GM21423 (cell line): ENCODE data around the gene AK9.
"Not testable (repeated sequence)": the region's sequence is repeated elsewhere in the genome, so short reads cannot be mapped to it uniquely, and the experiment has no call there.

ENCODE experiments used
- ATAC-seq: cut with Tn5 transposase; IDR thresholded peaks from one replicate; pipeline ENCODE4 v1.9.1; 2021; ENCODE audit warnings: mild to moderate bottlenecking, moderate library complexity; ENCODE audit not compliant: unreplicated experiment

The AK9 gene

DNA sequence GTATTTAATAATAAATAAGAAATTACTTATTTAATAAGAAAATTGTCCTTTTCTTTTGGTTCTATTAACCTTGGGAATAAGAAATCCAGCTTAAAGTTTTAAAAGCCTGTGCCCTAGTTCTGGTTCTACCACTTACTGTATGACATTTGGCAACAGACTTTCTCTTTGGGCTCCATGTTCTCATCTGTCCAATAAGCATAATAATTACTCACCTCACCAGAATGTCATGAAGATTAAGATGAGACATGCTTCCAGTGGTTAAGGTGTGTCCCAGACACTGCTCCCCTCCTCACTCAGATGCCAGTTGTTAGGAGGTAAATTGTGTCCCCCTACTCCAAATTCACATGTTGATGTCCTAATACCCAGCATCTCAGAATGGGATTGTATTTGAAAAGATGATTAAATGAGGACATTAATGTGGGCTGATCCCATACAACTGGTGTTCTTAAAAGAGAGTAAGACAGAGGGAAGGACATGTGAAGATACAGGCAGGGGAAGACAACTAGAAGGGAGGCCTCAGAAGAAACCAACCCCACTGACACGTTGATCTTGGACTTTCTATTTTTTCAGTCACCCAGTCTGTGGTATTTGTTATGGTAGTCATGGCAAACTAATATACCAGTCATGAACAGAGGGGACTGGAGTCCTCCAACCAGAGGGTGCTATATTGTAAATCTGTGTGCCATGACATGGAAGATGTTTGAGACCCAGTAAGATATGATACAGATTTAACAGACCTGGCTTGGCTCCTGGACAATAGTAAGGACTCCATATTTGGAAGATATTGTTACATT, 229.1 kb downstream of the AK9 start:
- ATAC-seq = no peak

DNA sequence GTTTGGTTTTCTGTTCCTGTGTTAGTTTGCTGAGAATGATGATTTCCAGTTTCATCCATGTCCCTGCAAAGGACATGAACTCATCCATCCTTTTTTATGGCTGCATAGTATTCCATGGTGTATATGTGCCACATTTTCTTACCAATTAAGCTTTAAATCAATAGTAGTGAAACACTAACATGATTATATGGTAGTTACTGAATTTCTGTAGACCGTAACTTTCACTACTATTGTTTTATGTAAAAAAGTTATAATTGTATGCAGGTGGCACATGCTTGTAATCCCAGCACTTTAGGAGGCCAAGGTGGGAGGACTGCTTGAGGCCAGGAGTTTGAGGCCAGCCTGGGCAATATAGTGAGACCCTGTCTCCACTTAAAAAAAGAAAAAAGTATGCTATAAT, 229.8 kb downstream of the AK9 start:
- not testable (repeated sequence) for ATAC-seq

DNA sequence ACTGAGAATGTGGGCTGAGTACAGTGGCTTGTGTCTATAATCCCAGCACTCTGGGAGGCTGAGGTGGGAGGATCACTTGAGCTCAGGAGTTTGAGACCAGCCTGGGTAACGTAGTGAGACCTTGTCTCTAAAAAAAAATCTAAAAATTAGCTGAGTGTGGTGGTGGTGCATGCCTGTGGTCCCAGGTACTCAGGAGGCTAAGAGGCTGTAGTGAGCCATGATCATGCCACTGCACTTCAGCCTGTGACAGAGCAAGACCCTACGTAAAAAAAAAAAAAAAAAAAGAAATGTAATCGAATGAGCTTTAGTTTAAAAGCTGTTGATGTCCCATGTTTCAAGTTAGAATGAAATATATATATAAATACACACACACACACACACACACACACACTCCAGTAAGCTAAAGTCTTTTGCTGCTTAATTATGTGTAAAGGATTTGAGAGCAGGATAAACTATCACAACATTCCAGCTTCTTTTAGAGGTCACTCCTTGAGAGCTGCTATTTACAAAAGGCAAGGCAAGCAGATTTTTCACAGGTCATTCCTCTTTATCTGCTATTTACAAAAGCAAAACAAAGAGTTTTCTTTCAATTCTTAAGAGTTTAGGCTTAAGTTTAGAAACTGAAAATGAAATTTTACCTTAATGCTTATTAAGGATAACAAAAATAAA, 230.7 kb downstream of the AK9 start:
- ATAC-seq = no peak

DNA sequence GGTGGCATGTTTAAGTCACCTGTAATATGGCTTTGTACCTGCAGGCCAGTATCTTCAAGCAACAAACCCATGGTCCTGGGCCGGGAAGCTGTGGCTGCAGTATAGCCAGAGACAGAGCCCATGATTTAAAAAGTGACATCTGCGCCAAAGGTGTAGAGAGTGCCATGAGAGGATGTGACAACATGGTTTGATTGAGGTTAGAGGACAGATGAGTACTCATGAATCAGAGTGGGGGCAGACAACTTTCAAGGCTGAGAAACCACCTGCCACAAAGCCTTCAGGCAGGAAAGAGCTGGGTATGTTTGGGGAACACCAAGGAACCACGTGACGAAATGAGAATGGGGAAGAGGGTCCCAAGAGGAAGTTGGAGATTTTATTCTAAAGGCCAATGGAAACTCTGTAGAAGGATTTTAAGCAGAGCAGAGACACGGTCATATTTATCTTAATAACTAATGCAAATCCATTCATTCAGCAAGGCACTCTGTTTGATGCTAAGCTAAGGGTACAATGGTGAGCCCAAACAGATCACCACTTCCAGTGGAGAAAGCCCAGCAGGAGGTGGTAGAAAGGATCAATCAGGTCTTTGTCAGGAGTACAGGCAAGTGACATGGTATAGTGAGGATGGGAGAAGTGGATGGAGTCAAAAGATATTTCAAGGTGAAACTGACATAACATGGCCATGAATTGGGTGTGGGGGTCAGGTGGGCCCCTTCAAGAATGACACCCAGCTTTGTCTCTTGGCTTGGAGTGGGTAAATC, 232.0 kb downstream of the AK9 start:
- peak; percentile 28 for ATAC-seq

DNA sequence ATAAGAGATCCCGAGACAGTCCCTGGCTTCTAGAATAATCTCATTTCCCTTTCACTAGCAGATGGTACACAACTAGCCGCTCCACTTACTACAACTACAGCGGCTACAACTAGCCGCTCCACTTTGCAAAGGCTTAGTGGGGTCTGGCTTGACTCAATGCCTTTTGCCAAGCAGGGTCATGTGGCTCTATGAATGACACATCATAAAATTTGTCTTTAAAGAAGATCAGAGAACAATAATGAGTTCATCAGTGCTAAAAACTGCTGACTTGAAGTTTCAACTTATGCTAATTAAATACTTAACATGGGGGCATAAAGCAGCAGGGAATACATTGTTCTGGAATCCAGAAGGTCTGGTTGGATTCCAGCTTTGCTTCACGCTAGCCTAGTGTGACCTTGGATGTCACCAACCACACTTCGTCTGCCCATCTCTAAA, 233.4 kb downstream of the AK9 start:
- ATAC-seq = no peak

DNA sequence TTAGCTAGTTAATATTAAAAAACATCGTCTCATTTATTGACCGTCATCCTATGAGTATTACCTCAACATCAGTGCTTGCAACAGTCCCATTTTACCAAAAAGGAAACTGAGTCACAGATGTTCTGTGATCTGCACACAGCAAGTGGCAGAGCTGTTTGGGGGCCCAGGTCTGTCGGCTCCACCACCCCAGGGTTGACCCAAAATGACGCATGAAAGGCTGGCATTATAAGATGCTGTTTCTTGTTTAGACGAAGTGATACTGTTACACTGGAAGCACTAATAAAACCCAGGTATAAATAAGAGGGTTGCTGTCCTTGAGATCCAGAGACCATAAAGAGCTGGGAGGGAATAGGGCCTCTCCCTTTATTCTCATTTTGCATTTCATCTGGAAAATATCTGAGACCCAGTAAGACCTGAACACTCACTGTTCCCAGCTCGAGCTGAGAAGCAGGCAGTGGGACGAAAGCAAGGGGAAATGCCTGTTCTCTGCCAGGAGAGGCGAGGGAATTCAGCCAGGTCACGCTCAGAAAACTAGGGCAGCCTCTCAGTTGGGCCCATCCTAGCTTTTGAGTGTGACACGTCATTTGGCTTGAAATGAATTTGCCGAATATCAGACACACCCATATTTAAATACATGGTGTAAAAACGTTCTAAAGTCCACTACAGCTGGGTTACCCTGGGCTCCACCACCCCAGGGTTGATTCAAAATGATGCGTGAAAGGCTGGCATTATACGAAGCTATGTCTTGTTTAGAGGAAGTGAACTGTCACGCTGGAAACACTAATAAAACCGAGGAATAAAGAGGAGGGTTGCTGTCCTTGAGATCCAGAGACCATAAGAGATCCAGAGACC, 234.1 kb downstream of the AK9 start:
- no peak for ATAC-seq

DNA sequence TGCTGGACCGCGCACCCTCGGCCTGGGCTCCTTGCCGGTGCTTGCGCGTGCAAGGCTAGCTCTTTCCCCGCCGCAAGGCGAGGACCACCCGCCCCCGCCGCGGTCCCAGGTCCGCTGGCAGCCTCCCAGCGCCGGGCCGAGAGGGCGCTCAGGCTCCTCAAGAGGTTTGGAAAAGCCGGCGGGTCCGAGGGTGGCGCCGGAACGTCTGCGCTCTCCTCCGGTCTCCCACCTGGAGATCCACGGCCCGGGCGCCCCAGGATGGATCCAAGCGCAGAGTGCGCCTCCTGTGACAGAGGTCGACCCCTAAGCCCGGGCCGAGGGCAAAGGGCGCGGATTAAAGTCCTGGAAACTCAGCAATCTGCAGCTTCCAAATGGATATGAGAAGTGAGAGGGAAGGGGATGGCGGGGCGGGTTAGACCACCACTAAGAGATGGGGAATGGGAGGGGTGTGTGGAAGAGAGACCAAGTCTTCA, 234.9 kb downstream of the AK9 start:
- ATAC-seq = no peak

DNA sequence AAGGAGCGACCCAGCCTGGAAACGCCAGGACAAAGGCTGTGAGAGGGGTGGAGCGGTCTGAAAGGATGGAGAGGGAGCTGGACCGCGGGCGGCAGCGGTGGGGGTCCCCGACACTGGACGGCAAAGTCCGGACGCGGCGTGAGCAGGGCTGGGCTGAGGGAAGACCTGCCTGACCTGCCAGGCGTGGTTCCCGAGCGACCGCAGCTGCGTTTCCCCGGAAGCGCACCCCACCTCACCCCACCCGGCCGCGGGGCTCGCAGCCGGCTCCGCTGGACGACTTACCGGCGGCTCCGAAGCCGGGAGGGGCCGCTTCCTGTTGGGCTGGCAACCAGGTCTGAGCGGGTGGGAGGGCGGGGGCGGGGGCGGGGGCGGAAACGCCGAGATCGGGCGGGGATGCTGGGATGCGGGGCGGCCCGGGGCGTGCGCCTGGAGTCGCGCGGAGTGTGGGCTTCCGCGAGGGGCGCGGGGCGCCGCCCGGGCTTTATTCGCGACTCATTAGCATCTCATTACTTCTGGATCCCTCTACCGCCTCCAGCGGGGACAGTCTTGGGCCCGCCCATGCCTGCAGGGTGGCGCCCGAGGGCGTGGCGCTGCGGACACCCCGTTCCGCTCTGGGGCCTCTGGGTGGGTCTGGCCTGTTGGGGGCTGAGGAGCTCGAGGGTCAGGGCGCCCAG, 235.4 kb downstream of the AK9 start, which contains the start of gene MICAL1:
MICAL1 (minus strand) TSS at position 336 of the 674 bp plus-strand sequence. CDS start 1,576 bp downstream, outside the sequence.
- peak; percentile 52 for ATAC-seq

DNA sequence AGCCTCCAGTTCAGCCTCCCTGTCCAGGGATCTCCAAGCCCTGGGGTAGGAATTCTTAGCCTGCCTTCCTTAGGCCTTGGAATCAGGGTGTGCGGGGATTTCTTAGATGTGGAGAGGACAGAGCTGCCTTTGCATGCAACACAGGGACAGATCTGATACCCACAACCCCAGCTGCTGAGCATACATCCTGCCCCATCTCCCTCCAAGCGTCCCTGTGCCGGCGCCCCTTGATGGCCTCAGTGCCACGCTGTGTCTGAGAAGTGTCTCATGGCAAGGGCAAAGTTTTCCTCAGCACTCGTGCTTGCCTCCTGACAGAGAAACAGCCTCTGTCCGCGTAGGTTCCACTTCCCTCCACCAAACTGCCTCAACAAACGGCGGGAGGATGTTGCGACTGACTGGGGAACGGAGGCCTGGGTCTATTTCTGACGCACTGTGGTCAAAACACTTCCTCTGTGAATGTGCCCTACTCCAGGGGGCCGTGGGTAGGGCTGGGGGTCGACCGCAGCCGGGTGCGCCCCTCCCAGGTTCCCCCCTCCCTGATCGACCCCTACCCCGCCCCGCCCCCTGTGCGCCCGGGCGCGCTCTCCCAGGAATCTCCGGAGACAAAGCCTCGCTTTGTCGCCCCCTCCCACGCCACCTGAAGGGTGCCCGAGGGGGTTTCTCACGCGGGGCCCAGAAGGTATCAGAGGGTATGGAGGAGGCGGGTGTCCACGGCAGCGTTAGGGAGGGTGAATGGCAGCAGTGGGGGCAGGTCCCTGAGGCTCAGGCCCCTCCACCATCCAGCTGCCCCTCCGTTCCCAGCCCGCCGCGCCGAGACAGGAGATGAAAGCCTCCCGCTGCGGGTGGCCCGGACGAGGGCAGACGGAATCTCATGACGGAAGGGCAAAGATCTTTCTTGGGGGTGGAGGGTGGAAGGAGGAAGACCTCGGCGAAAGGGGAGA, 236.2 kb downstream of the AK9 start:
- ATAC-seq = peak; percentile 30

DNA sequence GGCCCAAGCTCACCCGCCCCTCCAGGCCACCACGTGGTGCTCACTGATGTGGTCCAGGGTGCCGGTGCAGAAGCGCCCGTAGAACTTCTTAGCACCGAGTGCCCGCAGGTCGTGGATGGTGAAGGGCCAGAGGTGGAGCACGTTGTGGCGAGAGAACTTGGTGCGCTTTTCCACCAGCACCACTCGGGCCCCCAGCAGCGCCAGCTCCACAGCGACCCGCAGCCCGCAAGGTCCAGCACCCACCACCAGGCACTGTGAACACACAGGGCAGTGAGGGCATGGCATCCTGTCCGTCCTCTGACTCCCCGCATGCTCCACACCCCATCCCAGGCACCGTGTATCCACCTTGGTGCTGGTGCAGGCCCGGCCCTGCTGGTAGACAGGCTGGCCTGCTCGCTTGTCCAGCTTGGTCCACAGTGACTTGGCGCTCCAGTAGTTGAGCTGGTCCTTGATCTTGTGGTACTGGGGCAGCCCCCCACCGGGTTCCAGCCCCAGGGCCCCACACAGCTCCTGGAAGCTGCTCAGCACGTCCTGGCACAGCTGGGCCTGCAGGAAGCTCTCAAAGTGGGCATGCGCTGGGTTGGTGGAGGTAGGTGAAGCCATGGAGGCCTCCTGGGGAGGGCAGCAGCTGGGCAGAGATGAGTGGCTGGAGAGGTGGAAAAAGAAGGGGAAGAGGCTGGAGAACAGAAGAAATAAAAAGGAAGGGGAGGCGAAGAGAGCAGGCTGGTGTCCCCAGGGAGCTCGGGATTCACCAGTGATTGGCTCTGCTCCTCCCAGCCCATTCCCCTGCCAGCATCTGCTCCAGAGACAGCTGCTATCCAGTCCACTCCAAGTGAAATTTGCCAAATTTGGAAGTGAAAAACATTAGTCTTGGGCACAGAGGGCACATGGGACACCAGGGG, 237.2 kb downstream of the AK9 start:
- no peak for ATAC-seq

DNA sequence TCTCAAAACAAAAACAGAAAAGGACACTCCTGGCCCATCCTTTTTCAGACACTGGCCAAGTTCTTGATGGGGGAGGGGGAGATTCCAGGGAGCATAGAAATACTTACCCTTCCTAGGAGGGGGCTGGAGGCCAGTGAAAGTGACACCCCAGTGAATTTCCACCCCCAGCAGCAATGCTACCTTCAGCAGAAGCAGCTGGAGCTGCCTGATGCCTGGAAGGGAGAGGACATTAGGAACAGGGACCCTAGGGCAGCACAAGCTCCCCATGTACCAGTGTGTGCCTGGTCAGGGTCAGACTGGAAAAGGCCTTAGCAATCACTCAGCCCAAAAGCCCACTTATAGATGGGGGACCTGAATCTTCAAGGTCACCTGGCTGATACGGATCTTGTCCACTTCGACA, 237.8 kb downstream of the AK9 start:
- ATAC-seq = no peak

DNA sequence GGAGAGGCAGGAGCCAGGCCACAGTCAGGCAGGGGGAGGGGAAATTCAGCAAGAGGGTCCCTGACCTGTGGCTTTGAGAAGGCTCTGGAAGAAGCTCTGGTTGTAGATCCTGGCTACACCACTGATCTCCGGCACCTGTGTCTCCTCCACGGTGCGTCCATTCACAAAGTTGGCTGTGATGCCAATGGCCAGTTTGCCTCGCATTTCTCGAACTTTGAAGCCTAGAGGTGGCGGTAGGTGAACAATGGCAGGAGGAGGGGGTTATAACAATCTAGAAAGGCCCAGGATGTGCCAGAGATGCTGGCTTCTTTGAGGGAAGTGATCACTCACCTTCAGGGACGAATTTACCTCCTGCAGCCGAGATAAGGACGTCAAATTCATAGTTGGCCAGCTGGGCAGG, 238.8 kb downstream of the AK9 start:
- no peak for ATAC-seq

DNA sequence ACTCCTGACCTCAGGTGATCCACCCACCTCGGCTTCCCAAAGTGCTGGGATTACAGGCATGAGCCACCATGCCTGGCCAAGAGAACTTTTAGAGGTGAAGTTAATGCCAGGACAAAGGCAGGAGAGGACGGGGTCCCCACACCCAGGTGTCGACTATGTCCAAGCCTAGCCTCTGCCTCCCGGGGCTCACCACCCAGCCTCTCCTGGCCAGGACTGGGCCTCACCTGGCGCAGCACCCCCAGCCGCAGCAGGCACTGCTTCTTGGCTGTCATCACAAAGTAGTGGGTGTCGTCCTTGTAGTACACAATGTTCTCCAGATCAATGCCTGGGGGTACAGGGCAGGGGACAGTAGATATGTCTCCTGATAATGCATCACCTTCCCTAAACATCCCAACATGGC, 239.6 kb downstream of the AK9 start:
- ATAC-seq = no peak

DNA sequence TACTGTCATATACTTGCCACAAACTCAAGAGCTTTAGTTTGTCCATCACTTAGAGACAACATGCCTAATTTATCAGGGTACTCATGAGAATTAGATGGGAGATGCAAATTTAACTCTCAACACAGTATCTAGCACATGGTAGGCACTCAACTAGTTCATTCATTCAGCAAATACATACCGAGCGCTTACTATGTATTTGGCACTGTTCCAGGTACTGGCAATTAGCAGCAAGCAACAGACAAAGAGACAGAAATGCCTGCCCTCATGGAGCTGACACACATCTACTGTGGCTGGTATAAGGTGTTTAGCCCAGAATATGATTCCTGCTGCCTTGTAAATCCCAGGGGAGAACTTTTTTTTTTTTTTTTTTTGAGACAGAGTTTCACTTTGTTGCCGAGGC, 240.2 kb downstream of the AK9 start:
- ATAC-seq = no peak

DNA sequence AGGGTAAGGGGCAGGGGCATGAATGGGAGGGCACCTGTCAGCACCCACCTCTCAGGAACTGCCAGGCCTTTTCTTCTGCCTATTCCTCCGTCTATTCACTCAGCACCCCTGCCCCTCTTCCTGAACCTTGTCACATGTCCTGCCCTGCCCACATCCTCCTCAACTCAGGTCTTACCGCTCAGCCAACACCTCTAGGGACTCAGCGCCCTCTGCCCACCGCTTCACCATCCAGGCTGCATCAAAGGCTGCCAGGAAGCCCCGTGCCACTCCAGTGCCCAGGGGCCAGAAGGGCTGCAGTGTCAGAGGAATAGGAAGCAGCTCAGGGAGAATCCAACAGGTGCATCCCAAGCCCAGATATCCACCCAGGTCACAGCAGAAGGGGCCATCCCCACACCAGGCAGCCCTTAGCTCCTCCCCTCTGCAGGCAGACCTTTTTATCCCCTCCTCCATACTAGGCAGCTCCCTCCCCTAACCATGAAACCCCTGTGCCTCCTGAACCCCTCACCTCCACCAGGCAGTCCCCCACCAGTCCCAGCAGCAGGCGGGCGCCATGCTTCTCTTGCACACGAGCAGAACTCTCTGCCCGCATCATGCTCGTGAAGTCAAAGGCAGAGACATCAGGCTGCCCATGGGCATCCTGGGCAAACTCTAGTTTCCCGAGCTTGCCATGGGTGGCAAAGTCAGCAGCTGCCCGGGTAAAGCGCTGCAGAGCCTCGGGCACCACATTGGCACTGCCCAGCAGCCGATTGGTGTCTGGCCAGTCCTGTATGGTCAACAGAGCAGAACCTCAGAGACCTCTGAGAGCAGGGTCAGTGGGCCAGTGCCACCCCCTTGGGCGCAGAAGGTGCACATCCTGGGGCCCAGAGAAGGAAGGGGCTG, 241.0 kb downstream of the AK9 start:
- peak; percentile 32 for ATAC-seq

DNA sequence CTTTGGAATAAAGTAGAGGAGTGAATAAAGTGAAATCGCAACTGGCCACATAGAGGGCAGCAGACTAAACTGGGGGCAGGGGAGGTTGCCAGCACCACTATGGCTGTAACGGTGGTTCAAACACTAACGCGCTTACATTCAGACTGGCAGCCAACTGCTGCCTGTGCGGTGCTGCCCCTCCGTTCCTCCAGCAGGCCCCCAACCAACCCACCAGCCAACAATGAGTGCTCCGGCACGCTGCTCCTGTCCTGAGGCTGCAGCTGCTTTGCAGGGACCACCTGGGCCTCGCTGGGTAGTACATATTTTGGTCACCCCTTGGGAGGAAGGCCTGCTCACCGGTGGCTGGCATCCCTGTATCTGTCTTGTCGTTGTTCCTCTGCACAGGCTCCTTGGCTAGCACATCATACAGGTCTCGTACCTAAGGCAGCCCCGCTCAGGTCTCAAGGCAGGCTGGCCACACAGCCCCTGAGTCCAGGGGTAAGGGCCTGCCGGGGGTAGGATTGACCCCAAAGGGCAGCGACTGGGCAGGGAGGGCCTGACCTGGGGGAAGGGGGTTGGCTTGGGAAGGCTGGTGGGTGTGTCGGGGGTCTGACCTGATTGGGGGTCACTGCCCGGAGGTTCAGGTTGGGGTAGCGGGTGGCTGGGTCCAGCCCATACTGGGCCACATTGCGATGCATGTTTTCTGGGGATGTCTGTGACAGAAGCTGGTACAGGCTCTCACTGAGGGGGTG, 241.8 kb downstream of the AK9 start:
- no peak for ATAC-seq
